Esophagus muscularis mucosa (tissue), 4 donors: Measurements from ENCODE around the gene DRD4. TPM values are rescaled to one million over a fixed set of nuclear protein-coding genes. Genes with fewer than 3 reads are reported as not detected.

Source experiments
- DNase-seq: peaks from one replicate; pipeline ENCODE4 v3.0.0-alpha.2; 2017; ENCODE audit errors: extremely low spot score
- H3K27ac ChIP-seq, 4 donors: fragments of 200-600 bp; sonication (generic); replicated peaks in 1 of 4; 1 replicate in 3 of 4; 2 replicates in 1 of 4; pipeline ENCODE4 v1.5.1; 2016 to 2019; ENCODE audit warnings: mild to moderate bottlenecking in 1 of 4
- H3K27me3 ChIP-seq, 4 donors: fragments of 200-600 bp; sonication (generic); one replicate each; pipeline versions ENCODE4 v1.5.1 to v1.6.0; 2016 to 2019
- H3K36me3 ChIP-seq, 4 donors: fragments of 200-600 bp; sonication (generic); one replicate each; pipeline ENCODE4 v1.5.1; 2016 to 2019
- H3K4me1 ChIP-seq, 4 donors: fragments of 200-600 bp; sonication (generic); one replicate each; pipeline ENCODE4 v1.5.1; 2016 to 2019
- H3K4me3 ChIP-seq, 4 donors: fragments of 200-600 bp; sonication (generic); 1 replicate in 2 of 4; 2 replicates in 2 of 4; pipeline ENCODE4 v1.5.1; 2016 to 2019; ENCODE audit warnings: mild to moderate bottlenecking in 4 of 4, moderate library complexity in 1 of 4
- H3K9me3 ChIP-seq, 4 donors: fragments of 200-600 bp; sonication (generic); 1 replicate in 3 of 4; 2 replicates in 1 of 4; pipeline ENCODE4 v1.5.1; 2016 to 2019
- EP300 ChIP-seq: sonication (generic); formaldehyde crosslinking; IDR thresholded peaks from one replicate; pipeline ENCODE4 v1.6.1; 2017; ENCODE audit warnings: antibody characterized with exemption
- POLR2A ChIP-seq: fragments of 450-650 bp; IDR thresholded peaks from one replicate; pipeline ENCODE4 v1.6.1; 2017; ENCODE audit warnings: antibody characterized with exemption, moderate library complexity, mild to moderate bottlenecking, low read depth
- POLR2AphosphoS5 ChIP-seq, 2 donors: sonication (generic); formaldehyde crosslinking; IDR thresholded peaks; one replicate each; pipeline ENCODE4 v1.6.1; 2017; ENCODE audit warnings: antibody characterized with exemption in 2 of 2
- WGBS: methylation state at CpG from one replicate; pipeline ENCODE4 v1.1.5; 2018; 5-methylcytosine and 5-hydroxymethylcytosine counted together
- intact Hi-C: fragments of 100-400 bp; cut with DNase I; formaldehyde crosslinking; loops from one replicate; pipeline ENCODE4 v1.15.1; 2023
- total RNA-seq, 4 donors: library from RNA; depleted of rRNA; stranded (reverse); fragments of >200 nt; gene quantifications; one replicate each; pipeline versions ENCODE4 v1.1.0 to v1.2.1, GENCODE V29; 2016
- TF ChIP-seq, protein P1 (sequence below), 3 experiments: fragments of 200-600 bp in 2 of 3; fragments of 450-650 bp in 1 of 3; sonication (generic) in 2 of 3; IDR thresholded peaks; one replicate each; pipeline ENCODE4 v1.5.1; 2017 to 2019; ENCODE audit warnings: antibody characterized with exemption in 3 of 3, mild to moderate bottlenecking in 2 of 3, moderate library complexity in 1 of 3

Gene DRD4
- total RNA-seq, 4 donors from 2014 or later: 0.26 to 1.1 (median 0.42) TPM; not detected in 1

- WGBS: 44% methylated on average over 12 of the region's 68 CpGs
- no peaks in the 10 kb centered on the region for H3K9me3 ChIP-seq
- H3K4me1 ChIP-seq: peaks cover 23 to 47% (median 39%) of the 10 kb centered on the region in 4 donors
- TF ChIP-seq POLR2AphosphoS5 (IDR thresholded peaks at IDR 0.05): no peak
- TF ChIP-seq, protein P1, sequence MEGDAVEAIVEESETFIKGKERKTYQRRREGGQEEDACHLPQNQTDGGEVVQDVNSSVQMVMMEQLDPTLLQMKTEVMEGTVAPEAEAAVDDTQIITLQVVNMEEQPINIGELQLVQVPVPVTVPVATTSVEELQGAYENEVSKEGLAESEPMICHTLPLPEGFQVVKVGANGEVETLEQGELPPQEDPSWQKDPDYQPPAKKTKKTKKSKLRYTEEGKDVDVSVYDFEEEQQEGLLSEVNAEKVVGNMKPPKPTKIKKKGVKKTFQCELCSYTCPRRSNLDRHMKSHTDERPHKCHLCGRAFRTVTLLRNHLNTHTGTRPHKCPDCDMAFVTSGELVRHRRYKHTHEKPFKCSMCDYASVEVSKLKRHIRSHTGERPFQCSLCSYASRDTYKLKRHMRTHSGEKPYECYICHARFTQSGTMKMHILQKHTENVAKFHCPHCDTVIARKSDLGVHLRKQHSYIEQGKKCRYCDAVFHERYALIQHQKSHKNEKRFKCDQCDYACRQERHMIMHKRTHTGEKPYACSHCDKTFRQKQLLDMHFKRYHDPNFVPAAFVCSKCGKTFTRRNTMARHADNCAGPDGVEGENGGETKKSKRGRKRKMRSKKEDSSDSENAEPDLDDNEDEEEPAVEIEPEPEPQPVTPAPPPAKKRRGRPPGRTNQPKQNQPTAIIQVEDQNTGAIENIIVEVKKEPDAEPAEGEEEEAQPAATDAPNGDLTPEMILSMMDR (IDR thresholded peaks at IDR 0.05): no peak
- no peak for TF ChIP-seq POLR2A
- DNase-seq: no peak
- peak overlapping the region; percentile 69 to 77 (median 70) for H3K4me3 ChIP-seq
- peak overlapping the region; percentile 87 to 96 (median 90) for H3K27ac ChIP-seq
- intact Hi-C loops: no loop called here
- peaks cover 32 to 70% (median 57%) of the 10 kb centered on the region in 4 donors for H3K36me3 ChIP-seq
- H3K27me3 ChIP-seq: no peaks in the 10 kb centered on the region
Measured at GRCh38 chr11:614623-615503, 22.2 kb upstream of the DRD4 start.

DNA sequence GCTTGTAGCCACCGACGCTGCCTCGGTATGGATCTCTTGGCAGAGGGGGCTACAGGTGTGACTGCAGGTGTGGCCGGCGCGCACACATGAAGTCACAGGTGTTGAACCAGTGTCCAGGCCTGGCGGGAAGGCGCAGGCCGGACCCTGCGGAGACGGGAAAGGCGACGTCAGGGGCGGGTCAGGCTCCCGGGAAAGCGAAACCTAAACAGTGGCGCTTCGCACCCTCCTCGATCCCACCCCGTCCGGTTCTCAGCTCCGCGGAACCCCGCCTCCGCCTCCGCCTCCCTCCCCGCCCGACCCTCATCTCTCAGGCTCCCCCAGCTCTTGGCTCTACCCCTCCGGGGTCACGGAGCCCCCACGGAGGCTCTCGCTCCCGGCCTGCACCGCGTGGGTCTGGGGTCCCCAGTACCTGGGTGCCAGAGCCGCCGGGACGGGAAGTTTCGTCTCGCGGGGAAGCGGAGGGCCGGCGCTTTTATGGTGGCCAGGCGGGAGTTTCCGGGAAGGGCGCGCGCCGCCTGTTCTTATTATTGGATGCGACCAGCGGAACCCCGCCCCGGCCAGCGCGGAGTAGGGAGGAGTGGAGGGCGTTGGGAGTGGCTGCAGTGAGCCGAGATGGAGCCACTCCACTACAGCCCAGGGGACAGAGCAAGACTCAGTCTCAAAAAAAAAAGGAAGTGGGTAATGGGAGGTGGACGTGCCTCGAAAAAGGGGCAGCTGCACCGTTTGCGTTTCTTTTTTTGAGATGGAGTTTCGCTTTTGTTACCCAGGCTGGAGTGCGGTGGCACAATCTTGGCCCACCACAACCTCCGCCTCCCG, 21.4 kb upstream of the DRD4 start, which contains the start of gene IRF7:
TSS of gene IRF7 (minus strand) at position 447 of the 816 bp plus-strand sequence. CDS start 586 bp downstream, outside the sequence.
- peaks cover 25 to 62% (median 49%) of the 10 kb centered on the region in 4 donors for H3K36me3 ChIP-seq
- peaks cover 23 to 52% (median 41%) of the 10 kb centered on the region in 4 donors for H3K4me1 ChIP-seq
- intact Hi-C loops: no loop called here
- 9% methylated on average over 32 of the region's 66 CpGs for WGBS
- peak; percentile 99 for DNase-seq
- no peaks in the 10 kb centered on the region for H3K9me3 ChIP-seq
- no peaks in the 10 kb centered on the region for H3K27me3 ChIP-seq
- TF ChIP-seq, protein P1 (IDR thresholded peaks at IDR 0.05): no peak
- TF ChIP-seq POLR2A (peak; percentile 53), EP300 (peak; percentile 54), POLR2AphosphoS5 (IDR thresholded peaks at IDR 0.05) (peak; percentile 77 to 87)
- H3K4me3 ChIP-seq: peak within 1 kb of the TSS; percentile 69 to 77 (median 70)
- peak within 1 kb of the TSS; percentile 87 to 96 (median 90) for H3K27ac ChIP-seq

GRCh38 chr11:616320-617198, 20.5 kb upstream of the DRD4 start:
- peak overlapping the region; percentile 87 to 96 (median 90) for H3K27ac ChIP-seq
- TF ChIP-seq, protein P1 (IDR thresholded peaks at IDR 0.05): no peak
- TF ChIP-seq POLR2A (no peak), EP300 (no peak), POLR2AphosphoS5 (IDR thresholded peaks at IDR 0.05) (no peak)
- no peaks in the 10 kb centered on the region for H3K27me3 ChIP-seq
- intact Hi-C loops: no loop called here
- WGBS: 74% methylated on average over 33 of the region's 39 CpGs
- DNase-seq: no peak
- peaks cover 23 to 57% (median 43%) of the 10 kb centered on the region in 4 donors for H3K4me1 ChIP-seq
- H3K9me3 ChIP-seq: no peaks in the 10 kb centered on the region
- peaks cover 17 to 57% (median 42%) of the 10 kb centered on the region in 4 donors for H3K36me3 ChIP-seq
- peak overlapping the region; percentile 69 to 77 (median 70) for H3K4me3 ChIP-seq

DNA sequence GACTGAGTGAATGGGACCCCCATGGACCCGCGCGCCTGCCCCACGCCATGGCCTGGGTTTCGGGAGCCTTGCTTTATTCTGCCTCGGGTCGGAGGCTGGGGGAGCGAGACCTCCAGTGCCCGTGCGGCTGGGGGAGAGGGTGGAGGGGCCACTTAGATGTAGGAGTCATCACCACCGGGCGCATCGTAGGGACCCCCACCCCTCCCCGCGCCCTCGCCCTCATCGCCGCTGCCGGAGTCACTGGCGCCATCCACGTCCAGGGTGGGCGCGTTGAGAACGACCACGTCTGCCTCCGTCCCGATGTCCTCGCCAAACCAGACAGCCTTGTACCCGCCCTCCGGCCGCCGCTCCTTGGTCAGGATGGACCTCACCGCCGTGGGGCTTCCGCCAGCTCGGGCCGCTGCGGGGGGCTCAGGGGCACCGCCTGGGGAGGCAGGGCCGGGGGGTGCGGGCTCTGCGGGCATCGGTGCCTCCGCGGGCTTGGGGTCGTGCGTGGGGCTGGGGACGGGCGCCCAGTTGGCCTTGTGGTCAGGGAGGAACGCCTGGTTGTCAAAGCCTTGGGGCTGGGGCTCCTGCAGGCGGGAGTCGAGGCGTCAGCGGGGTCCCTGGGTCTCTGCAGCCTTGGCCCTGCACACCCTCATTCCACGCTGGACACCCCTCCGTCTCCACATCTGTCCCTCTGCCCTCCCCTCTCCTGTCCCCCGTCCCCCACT, 19.7 kb upstream of the DRD4 start:
- no peak overlapping the region for H3K4me3 ChIP-seq
- intact Hi-C loops: no loop called here
- no peak for DNase-seq
- TF ChIP-seq POLR2AphosphoS5 (IDR thresholded peaks at IDR 0.05) (no peak), EP300 (no peak), POLR2A (no peak)
- TF ChIP-seq, protein P1 (IDR thresholded peaks at IDR 0.05): no peak
- H3K27ac ChIP-seq: no peak overlapping the region
- 92% methylated on average over 29 of the region's 57 CpGs for WGBS
- no peaks in the 10 kb centered on the region for H3K9me3 ChIP-seq
- H3K36me3 ChIP-seq: peaks cover 11 to 57% (median 38%) of the 10 kb centered on the region in 4 donors
- H3K27me3 ChIP-seq: no peaks in the 10 kb centered on the region
- peaks cover 23 to 54% (median 41%) of the 10 kb centered on the region in 4 donors for H3K4me1 ChIP-seq
